CD4-positive, alpha-beta T cell treated with Interleukin-4 for 4 hours (primary cell): ENCODE results near the gene L3MBTL4.
"Not testable (repeated sequence)": the region's sequence is repeated elsewhere in the genome, so short reads cannot be mapped to it uniquely, and the experiment has no call there.

ENCODE experiments used
- DNase-seq: peaks from one replicate; pipeline ENCODE4 v3.0.0-alpha.2; 2020

L3MBTL4 gene

GRCh38 chr18:6414723-6415417 is at the start of gene L3MBTL4:
TSS of gene L3MBTL4 (minus strand) at chr18:6414911. CDS start at chr18:6311625, 103,286 bp downstream.
- no peak for DNase-seq

GRCh38 chr18:6452194-6452593 is 37.5 kb upstream of the L3MBTL4 start:
- no peak for DNase-seq

GRCh38 chr18:6449213-6449612 is 34.5 kb upstream of the L3MBTL4 start:
- DNase-seq: no peak

- no peak for DNase-seq
Measured at GRCh38 chr18:6444466-6445228, 29.9 kb upstream of the L3MBTL4 start.

- DNase-seq: no peak
Measured at GRCh38 chr18:6441200-6441599, 26.5 kb upstream of the L3MBTL4 start.

- DNase-seq: no peak
Measured at GRCh38 chr18:6437937-6438818, 23.5 kb upstream of the L3MBTL4 start.

- no peak for DNase-seq
Measured at GRCh38 chr18:6435731-6436130, 21.0 kb upstream of the L3MBTL4 start.

GRCh38 chr18:6434987-6435709 is 20.4 kb upstream of the L3MBTL4 start:
- DNase-seq: no peak

GRCh38 chr18:6434481-6434880 is 19.8 kb upstream of the L3MBTL4 start:
- DNase-seq: no peak

- DNase-seq: no peak
Measured at GRCh38 chr18:6431659-6432318, 17.1 kb upstream of the L3MBTL4 start.

GRCh38 chr18:6428851-6429395 is 14.2 kb upstream of the L3MBTL4 start:
- DNase-seq: no peak

GRCh38 chr18:6427286-6427685 is 12.6 kb upstream of the L3MBTL4 start:
- no peak for DNase-seq

GRCh38 chr18:6423289-6423688 is 8.6 kb upstream of the L3MBTL4 start:
- no peak for DNase-seq

- no peak for DNase-seq
Measured at GRCh38 chr18:6414118-6414722, 491 bp downstream of the L3MBTL4 start.

GRCh38 chr18:6413579-6414117 is 1.1 kb downstream of the L3MBTL4 start:
- no peak for DNase-seq

- no peak for DNase-seq
Measured at GRCh38 chr18:6412933-6413472, 1.7 kb downstream of the L3MBTL4 start.

GRCh38 chr18:6411382-6411781 is 3.3 kb downstream of the L3MBTL4 start:
- DNase-seq: no peak

GRCh38 chr18:6409933-6410332 is 4.8 kb downstream of the L3MBTL4 start:
- DNase-seq: no peak

GRCh38 chr18:6408543-6408942 is 6.2 kb downstream of the L3MBTL4 start:
- DNase-seq: not testable (repeated sequence)

GRCh38 chr18:6406910-6407470 is 7.7 kb downstream of the L3MBTL4 start:
- no peak for DNase-seq
